ENCODE results near the gene EFR3B. TPM values are rescaled to one million over a fixed set of nuclear protein-coding genes. Genes with fewer than 3 reads are reported as not detected.

EFR3B gene
- total and polyA plus RNA-seq, 2 of the 4 experiments (the other 2 are of a cell fraction): 0.38 to 0.90 TPM

DNA sequence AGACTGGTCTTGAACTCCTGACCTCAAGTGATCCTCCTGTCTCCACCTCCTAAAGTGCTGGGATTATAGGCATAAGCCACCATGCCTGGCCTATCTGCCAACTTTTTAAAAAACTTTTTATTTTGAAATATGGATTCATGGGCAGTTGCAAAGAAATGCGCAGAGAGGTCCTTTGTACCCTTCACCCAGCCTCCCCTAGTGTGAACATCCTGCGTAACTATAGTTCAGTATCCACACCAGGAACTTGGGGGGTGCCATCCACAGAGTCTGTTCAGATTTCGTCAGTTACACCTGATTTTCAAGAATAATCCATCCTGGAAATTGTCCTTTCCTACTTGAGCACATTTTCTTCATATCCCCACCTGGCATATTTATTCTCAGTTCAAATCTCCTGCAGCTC, 33.0 kb downstream of the EFR3B start:
- H4K8ac ChIP-seq (ENCODE audit: low read depth in 2 of 2, low read length in 2 of 2): no peak overlapping the region
- dilution Hi-C loops (cut with HindIII; ENCODE audit: low sequenced_read_pairs, unreplicated experiment) (no loop called here), intact Hi-C loops (cut with micrococcal nuclease) (loop anchor here (5.0 kb wide), 1 partner anchor 33 kb away; the partner anchor contains the start of gene EFR3B), in situ Hi-C loops (cut with MboI; ENCODE audit: low sequenced_read_pairs) (no loop called here)
- H3K14ac ChIP-seq (replicated peaks; ENCODE audit: low read depth, low read length): no peak overlapping the region
- H2BK120ac ChIP-seq (ENCODE audit: low read depth, low read length): no peak overlapping the region
- no peak overlapping the region for H2BK5ac ChIP-seq (ENCODE audit: low read depth, low read length, poor library complexity, severe bottlenecking)
- peaks cover 14% of the 10 kb centered on the region for H3K27me3 ChIP-seq (ENCODE audit: control insufficient read depth, insufficient read depth, low read length)
- WGBS, 2 experiments (ENCODE audit: extremely low coverage in 2 of 2, insufficient read length in 1 of 2): 100% methylated on average over 2 of the region's 3 CpGs; no CpG with 5 or more reads in 1 of the 2 experiments
- H3K4me3 ChIP-seq (ENCODE audit: insufficient read depth, low read depth, low read length): no peak overlapping the region
- H3K27ac ChIP-seq (ENCODE audit: insufficient read depth, low read length): no peak overlapping the region
- no peak for DNase-seq
- no peak overlapping the region for H3K56ac ChIP-seq (ENCODE audit: extremely low read depth, insufficient read depth, low read length)
- no peak overlapping the region for H3K9ac ChIP-seq (ENCODE audit: low read depth, low read length)
- H2AFZ ChIP-seq (replicated peaks; ENCODE audit: low read length, poor library complexity): no peak overlapping the region
- peaks cover 4% of the 10 kb centered on the region; the same call in 1 of the 2 replicates for H3K9me1 ChIP-seq (ENCODE audit: insufficient read depth, low read length)
- POLR2A ChIA-PET (ENCODE audit: unreplicated experiment): no interaction called here
- no peak overlapping the region for H4K5ac ChIP-seq (ENCODE audit: low read depth, low read length)
- H3K23ac ChIP-seq (ENCODE audit: low read depth, low read length): no peak overlapping the region
- no peak overlapping the region for H2BK20ac ChIP-seq (ENCODE audit: low read depth, low read length)
- CTCF ChIA-PET: no interaction called here
- peaks cover 5% of the 10 kb centered on the region for H3K4me1 ChIP-seq (ENCODE audit: control insufficient read depth, insufficient read depth, low read length)
- H4K20me1 ChIP-seq (ENCODE audit: insufficient read depth, low read length): peaks cover 15% of the 10 kb centered on the region
- H3K79me1 ChIP-seq (ENCODE audit: low read depth in 1 of 2, low read length in 2 of 2): no peaks in the 10 kb centered on the region
- no peak overlapping the region for H3K4me2 ChIP-seq (ENCODE audit: low read depth, low read length)
- no peak overlapping the region for H3K18ac ChIP-seq (ENCODE audit: low read depth, low read length)
- no peaks in the 10 kb centered on the region for H3K9me3 ChIP-seq (ENCODE audit: control insufficient read depth, insufficient read depth, low read length)
- no peak overlapping the region for H2AK5ac ChIP-seq (ENCODE audit: low read depth, low read length)
- H3K4ac ChIP-seq (ENCODE audit: low read depth, low read length): no peak overlapping the region
- H4K91ac ChIP-seq (ENCODE audit: insufficient read depth, low read depth, low read length): no peak overlapping the region
- BruUV-seq (replicated peaks): no TSS peak
- H2BK15ac ChIP-seq (ENCODE audit: low read depth, low read length): no peak overlapping the region
- H3K36me3 ChIP-seq (ENCODE audit: control insufficient read depth, insufficient read depth, low read length): no peaks in the 10 kb centered on the region
- no peak overlapping the region for H2AK9ac ChIP-seq (replicated peaks; ENCODE audit: low read depth, low read length, poor library complexity)
- ATAC-seq (ENCODE audit: low read depth): no peak
- TF ChIP-seq RCOR1 (IDR thresholded peaks at IDR 0.05; ENCODE audit: insufficient replicate concordance, low read length): no peak
- TF ChIP-seq RFX5 (IDR thresholded peaks at IDR 0.05; ENCODE audit: low read depth, low read length): no peak
- TF ChIP-seq, protein P1, sequence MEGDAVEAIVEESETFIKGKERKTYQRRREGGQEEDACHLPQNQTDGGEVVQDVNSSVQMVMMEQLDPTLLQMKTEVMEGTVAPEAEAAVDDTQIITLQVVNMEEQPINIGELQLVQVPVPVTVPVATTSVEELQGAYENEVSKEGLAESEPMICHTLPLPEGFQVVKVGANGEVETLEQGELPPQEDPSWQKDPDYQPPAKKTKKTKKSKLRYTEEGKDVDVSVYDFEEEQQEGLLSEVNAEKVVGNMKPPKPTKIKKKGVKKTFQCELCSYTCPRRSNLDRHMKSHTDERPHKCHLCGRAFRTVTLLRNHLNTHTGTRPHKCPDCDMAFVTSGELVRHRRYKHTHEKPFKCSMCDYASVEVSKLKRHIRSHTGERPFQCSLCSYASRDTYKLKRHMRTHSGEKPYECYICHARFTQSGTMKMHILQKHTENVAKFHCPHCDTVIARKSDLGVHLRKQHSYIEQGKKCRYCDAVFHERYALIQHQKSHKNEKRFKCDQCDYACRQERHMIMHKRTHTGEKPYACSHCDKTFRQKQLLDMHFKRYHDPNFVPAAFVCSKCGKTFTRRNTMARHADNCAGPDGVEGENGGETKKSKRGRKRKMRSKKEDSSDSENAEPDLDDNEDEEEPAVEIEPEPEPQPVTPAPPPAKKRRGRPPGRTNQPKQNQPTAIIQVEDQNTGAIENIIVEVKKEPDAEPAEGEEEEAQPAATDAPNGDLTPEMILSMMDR (conservative IDR thresholded peaks at IDR 0.05; ENCODE audit: low read depth, low read length): no peak
- TF ChIP-seq MAFK (IDR thresholded peaks at IDR 0.05; ENCODE audit: low read depth, low read length): no peak
- TF ChIP-seq FOS (IDR thresholded peaks at IDR 0.05; ENCODE audit: low read depth, low read length): no peak
- TF ChIP-seq RAD21 (IDR thresholded peaks at IDR 0.05; ENCODE audit: low read length): no peak
- no peak for TF ChIP-seq BHLHE40 (IDR thresholded peaks at IDR 0.05; ENCODE audit: low read depth, low read length)
- TF ChIP-seq POLR2A (IDR thresholded peaks at IDR 0.05; ENCODE audit: low read depth, low read length): no peak
- TF ChIP-seq CEBPB (IDR thresholded peaks at IDR 0.05; ENCODE audit: low read depth, low read length): no peak

All from IMR-90 (cell line).